ENCODE measurements around the gene AARS1. TPM values are rescaled to one million over a fixed set of nuclear protein-coding genes. Genes with fewer than 3 reads are reported as not detected.
"Not testable (repeated sequence)": the region's sequence is repeated elsewhere in the genome, so short reads cannot be mapped to it uniquely, and the experiment has no call there.

Gene AARS1
- total RNA-seq, 1 experiment from 2014 or later: 54.3 TPM

DNA sequence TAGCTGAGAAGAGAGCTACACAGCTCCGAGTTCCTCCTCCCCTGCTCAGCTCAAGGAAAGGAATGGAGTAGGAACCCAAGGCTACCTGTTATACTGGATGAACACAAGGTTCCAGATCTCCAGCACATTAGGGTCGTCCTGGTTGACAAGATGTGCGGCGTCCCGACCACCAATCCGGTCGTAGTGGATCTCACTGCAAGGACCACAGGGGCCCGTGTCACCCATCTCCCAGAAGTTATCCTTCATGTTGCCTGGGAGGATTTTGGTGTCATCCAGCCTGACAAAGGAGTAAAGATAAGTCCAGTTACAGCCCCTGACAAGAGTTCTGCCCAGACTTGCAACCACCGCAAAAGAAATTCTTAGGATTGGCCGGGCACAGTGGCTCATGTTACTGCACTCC is 17.6 kb downstream of the AARS1 start:
- no peak for DNase-seq (ENCODE audit: low read depth)

DNA sequence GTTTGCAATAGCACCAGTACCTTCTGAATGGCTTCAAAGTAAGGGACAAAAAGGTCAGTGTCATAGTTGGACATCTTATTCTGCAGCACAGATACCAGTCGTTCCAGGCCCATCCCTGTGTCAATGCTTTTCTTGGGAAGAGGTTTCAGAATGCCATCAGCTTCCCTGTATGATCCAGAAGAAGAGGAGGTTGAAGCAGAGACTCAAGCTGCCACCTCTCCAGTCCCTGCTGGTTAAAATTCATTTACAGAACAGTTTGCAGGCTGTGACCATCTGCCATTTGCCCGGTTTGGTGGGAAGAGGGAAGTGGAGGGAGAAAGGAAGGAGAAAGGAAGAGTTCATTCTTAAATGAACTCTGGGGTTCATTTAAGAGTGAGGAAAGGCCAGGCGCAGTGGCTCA is 19.1 kb downstream of the AARS1 start:
- no peak for DNase-seq (ENCODE audit: low read depth)

DNA sequence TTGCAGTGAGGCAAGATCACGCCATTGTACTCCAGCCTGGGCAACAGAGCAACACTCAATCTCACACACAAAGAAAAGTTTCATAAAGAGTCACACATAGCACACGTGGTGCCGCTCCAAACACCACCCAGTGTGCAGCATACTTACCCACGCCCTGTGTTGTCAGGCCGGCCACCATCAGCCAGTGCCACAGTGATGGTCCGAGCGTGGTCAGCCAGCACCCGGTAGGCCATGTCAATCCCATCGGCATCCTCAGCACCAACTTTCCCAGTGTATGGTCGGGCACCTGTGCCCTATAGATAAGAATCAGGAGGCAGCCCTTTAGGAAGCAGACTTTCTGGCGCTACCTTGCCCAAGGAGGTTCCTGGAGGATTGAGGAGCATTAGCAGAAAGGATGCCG is 19.8 kb downstream of the AARS1 start:
- no peak for DNase-seq (ENCODE audit: low read depth)

DNA sequence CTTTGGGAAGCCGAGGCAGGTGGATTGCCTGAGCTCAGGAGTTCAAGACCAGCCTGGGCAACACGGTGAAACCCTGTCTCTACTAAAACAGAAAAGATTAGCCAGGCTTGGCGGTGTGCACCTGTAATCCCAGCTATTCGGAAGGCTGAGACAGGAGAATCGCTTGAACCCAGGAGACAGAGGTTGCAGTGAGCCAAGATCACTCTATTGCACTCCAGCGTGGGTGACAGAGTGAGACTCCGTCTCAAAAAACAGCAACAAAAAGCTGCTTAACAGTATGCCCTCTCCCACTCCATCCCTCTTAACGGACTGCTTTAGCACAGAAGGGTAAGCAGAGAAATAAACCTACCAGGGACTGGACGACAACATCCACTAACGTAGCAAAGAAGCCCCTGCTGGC is 21.4 kb downstream of the AARS1 start:
- not testable (repeated sequence) for DNase-seq (ENCODE audit: low read depth)

DNA sequence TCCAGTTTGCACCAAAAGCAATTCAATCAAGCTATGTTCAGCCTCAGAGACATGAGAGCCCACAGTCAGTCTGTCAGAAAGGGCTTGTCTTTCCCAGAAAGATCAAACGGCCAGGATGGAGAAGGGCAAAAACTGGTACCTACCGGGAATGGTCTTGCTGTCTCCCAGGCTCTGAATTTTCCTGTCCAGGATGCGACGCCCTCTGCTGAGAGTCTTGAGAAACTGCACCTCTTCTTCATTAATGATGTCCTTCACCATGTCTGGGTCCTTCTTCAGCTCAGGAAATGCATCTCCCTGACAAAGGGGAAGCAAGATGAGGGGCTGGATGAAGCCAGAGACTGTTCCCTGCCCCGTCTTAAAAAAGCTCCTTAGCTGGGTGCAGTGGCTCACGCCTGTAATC is 21.8 kb downstream of the AARS1 start:
- DNase-seq (ENCODE audit: low read depth): peak; percentile 52

GRCh38 chr16:70259903-70260302 is 29.4 kb downstream of the AARS1 start:
- DNase-seq (ENCODE audit: low read depth): not testable (repeated sequence)

DNA sequence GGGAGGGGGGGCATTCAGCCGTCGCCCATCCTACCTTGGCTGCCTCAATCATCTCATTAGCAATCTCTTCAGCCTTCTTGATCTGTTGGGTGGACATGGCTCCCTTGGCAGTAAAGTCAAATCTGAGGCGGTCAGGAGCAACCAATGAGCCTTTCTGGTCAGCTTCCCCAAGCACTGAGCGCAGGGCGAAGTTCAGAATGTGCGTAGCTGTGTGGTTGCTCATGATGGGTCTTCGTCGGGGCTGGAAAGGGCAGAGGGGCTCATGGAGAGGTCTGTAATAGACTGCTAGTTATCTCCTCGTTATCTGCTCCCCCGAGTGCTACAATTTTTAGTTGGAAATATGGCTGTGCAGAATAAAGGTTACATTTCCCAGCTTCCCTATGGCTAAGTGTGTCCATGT is 30.4 kb downstream of the AARS1 start:
- no peak for DNase-seq (ENCODE audit: low read depth)

GRCh38 chr16:70258065-70258464 is 31.2 kb downstream of the AARS1 start:
- DNase-seq (ENCODE audit: low read depth): no peak

DNA sequence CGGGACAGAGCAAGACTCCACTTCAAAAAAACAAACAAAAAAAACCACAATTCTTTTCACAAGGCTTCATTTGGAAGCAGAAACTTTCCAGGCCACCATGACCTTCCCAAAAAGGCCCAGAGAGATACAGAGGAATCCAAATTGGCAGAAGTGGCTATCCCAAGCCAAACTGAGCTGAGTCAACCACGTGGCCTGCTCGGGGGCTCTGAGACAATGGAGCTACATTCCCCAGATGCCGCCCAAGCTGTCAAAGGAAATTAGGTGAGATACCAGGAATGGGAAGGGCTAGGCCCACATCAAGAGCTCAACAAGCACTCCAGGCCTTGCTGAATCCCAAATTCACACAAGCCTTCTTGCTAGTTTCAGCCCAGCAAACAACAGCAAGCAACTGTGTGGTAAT is 31.9 kb downstream of the AARS1 start:
- no peak for DNase-seq (ENCODE audit: low read depth)

- no peak for DNase-seq (ENCODE audit: low read depth)
Measured at GRCh38 chr16:70255574-70255973, 33.7 kb downstream of the AARS1 start.

DNA sequence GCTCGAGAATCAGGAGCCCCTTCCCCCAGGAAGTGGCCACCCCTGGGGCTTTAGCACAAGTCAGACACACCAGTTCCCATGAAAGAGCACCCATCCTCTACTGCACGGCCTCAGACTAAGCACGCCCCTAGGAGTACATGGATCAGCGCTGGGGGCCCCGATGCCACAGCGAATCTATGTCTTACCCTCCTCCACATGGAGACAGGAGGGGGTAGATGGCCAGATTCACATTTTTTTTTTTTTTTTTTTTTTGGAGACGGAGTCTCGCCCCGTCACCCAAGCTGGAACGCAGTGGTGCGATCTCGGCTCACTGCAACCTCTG is 34.4 kb downstream of the AARS1 start:
- no peak for DNase-seq (ENCODE audit: low read depth)

DNA sequence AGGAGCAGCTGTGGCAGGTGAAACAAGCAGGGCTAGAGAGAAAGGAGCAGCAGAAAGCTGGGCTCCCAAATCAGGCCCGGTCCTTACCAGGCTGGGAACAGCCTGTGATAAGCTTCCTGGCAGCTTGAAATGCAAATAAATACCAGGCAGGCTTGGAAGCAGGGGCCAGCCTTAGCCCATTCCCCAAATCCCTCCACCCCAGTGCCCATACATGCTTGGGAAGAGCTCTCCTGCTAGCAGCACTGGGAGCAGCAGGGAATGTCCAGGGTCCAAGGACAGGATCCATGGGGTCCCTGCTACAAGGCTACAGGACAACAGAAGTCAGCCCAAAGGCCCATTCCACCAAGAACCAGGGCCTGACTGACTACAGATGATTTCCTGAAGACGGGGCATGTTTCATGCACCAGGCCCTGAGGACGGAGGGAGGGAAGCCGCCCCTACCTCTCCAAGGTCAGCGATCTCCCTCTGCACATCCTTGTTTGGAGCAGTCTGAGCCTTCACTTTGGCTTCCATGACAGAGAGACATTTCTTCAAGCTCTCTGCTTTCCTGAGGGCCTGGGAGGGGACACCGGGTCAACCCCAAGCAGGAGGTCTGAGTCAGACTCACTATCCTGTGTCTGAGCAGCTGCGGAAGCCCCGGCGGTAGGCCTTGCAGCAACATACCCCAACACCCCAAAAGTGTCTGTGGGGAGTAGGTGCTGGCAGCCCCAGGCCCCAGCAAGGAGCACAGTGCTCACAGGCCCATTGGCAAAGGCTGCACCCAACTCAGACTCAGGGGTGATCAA is 34.9 kb downstream of the AARS1 start:
- DNase-seq (ENCODE audit: low read depth): peak; percentile 29

DNA sequence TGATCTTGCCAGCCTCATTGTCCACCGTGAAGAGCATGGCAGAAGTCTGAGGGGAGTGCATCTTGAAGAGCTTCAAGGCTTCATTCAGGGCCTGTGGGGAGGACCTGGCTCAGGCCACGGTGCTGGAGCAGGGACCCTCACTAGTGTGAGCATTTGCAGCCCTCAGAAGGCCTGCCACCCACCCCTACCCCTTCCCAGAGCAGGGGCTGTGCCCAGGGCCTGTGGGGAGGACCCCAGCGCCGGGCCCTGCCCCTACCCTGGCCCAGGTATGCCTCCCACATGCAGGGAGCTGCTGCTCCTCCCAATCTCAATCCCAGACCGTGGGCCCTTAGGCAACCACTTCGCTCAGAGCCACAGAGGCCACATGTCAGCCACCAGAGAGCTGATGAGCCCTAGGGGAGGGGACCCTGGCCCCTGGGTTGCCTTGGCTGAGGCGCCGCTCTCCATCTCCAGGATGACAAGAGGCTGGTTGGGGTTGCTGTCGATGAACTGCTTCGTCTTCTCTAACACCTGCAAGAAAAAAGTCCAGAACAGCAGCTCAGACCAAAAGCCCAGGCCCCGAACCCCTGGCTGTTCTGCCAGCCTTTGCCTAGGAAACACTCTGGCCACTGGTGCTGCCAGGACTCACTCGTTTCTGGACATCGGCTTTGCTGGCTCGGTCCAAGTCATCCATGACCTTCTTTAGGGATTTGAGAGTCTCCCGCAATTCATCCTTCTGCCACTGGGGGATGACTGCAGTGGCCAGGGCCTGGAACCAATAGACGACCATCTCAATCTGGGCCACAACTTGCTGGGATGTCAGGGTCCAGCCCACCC is 35.8 kb downstream of the AARS1 start:
- peak; percentile 39 for DNase-seq (ENCODE audit: low read depth)

DNA sequence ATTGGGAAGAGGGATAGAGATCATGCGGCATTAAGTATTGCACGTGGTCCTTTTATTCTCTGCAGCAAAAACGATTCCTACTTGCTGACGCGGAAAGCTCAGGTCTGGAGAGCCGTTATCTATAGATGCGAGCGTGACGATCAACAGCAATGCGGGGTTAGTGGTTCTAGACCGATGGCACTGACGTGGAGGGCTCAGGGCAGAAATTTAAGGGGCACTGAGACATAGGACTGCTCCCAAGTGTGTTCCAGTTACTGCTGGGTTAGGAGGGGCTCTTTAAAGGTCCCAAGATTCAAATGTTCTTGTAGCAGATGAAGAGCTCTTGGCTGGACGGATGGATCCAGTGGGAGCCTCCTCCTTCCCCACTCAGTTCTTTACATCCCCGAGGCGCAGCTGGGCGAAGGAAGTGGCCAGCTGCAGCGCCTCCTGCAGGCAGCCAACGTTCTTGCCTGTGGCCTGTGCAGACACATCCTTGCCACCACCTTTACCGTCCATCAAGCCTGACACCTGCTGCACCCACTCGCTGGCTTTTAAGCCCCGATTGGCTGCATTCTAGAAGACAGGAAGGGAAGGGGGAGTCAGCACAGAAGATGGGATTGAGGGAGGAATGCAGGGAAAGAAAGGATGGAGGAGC is 36.8 kb downstream of the AARS1 start:
- peak; percentile 15 for DNase-seq (ENCODE audit: low read depth)

DNA sequence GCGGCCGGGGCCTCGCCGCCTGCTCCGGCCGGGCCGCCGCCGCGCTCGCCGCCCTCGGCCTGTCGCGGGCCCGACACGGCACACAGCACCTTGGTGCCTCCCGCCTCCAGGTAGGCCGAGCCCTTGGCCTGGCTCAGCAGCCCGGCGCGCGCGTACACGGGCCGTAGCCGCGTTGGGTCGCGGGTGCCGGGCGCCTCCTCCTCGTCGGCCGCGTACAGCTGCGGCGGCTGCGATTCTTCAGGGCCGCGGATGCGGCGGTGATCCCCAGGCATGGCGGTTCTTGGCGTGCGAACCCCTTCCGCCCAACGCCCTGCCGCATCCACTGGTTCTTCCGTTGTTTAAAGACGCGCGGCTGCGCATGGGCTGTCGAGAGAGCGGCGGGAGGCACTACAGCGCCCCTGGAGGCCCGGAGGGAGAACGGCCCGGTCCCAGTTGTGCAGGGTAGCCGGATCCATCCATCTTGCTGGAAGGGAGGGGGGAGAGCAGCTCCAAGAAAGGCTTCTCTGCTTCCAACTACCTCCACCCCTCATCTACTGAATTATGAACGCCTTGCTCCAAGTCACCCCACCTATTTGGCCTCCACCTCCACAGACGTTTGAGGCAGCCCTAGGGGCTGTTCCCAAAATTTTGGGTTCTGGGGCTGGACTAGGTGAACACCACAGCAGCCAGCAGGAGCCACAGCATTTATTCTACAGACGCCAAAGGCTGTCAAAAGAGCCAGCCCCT is 37.5 kb downstream of the AARS1 start, which contains the start of gene EXOSC6:
Gene EXOSC6 (minus strand): TSS at position 312 of the 726 bp plus-strand sequence. CDS start 40 bp downstream, at position 272.
- DNase-seq (ENCODE audit: low read depth): peak; percentile 91

DNA sequence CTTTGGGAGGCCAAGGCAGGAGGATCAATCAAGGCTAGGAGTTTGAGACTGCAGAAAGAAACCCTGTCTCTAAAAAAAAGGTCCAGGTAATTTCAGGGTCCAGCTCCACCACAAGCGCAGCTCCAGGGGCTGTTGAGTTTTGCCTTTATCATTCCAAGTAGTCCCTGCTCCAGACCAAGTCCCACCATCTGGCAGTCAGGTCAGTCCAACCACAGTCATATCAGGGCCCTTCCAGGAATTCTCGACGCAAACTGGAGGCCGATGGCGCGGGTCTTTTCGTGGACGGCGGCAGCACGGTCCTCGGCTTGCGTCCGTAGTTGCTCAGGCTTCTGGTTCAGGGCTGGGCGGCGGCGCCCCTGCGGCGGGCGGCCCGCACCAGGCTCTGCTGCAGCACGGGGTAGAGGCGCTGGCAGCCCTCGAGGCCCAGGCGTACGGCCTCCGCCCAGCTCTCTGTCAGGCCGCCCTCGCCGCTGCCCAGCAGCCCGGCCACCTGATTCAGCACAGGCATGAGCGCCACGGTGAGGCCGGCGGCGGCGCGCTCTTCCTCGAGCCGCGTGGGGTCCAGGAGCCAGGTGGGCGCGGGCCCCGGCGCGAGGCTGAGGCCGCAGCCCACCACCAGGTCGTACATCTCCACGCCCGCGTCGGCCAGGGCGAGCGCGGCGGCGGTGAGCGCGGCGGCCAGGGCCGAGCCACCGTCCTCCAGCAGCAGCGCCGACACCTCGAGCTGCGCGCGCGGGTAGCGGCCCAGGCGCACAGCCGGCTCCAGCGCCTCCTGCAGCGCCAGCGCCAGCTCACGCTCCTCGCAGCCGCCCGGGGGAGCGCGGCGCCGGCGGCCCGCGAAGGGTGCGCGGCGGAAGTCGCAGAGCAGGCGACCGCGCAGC is 38.3 kb downstream of the AARS1 start:
- DNase-seq (ENCODE audit: low read depth): peak; percentile 50

- DNase-seq (ENCODE audit: low read depth): not testable (repeated sequence)
Measured at GRCh38 chr16:70249697-70250096, 39.6 kb downstream of the AARS1 start.

DNA sequence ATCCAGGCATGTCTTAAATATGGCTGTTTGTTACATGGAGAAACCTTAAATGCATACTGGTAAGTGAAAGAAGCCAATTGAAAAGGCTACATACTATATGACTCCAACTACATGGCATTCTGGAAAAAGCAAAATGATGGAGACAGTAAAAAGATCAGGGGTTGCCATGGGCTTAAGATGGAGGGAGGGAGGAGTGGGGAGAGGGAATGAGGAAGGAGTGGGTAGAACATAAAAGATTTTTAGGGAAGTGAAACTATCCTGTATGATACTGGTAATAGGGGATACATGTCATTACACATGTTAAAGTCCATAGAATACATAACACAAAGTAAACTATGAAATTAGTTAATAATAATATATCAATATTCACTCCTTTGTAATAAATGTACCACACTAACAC is 50.5 kb downstream of the AARS1 start:
- not testable (repeated sequence) for DNase-seq (ENCODE audit: low read depth)

- not testable (repeated sequence) for DNase-seq (ENCODE audit: low read depth)
Measured at GRCh38 chr16:70231831-70232230, 57.5 kb downstream of the AARS1 start.

GRCh38 chr16:70226024-70226423 is 63.3 kb downstream of the AARS1 start:
- DNase-seq (ENCODE audit: low read depth): not testable (repeated sequence)

GRCh38 chr16:70225430-70225829 is 63.9 kb downstream of the AARS1 start:
- DNase-seq (ENCODE audit: low read depth): not testable (repeated sequence)
